Measurements from ENCODE around the gene SLC39A2.

GRCh38 chr14:20996521-20996920, 2.6 kb upstream of the SLC39A2 start:
- TF ChIP-seq, protein P1, sequence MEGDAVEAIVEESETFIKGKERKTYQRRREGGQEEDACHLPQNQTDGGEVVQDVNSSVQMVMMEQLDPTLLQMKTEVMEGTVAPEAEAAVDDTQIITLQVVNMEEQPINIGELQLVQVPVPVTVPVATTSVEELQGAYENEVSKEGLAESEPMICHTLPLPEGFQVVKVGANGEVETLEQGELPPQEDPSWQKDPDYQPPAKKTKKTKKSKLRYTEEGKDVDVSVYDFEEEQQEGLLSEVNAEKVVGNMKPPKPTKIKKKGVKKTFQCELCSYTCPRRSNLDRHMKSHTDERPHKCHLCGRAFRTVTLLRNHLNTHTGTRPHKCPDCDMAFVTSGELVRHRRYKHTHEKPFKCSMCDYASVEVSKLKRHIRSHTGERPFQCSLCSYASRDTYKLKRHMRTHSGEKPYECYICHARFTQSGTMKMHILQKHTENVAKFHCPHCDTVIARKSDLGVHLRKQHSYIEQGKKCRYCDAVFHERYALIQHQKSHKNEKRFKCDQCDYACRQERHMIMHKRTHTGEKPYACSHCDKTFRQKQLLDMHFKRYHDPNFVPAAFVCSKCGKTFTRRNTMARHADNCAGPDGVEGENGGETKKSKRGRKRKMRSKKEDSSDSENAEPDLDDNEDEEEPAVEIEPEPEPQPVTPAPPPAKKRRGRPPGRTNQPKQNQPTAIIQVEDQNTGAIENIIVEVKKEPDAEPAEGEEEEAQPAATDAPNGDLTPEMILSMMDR (IDR thresholded peaks at IDR 0.05; ENCODE audit: insufficient read depth, low read length, poor library complexity, severe bottlenecking), result no peak
- no peak for TF ChIP-seq EZH2phosphoT487 (conservative IDR thresholded peaks at IDR 0.05; ENCODE audit: low read length)
